ENCODE measurements around the gene CCDC183.
"Not testable (repeated sequence)": the region's sequence is repeated elsewhere in the genome, so short reads cannot be mapped to it uniquely, and the experiment has no call there.

Gene CCDC183

GRCh38 chr9:136760834-136761544 lies 35.1 kb upstream of the CCDC183 start:
- DNase-seq = not testable (repeated sequence)

DNA sequence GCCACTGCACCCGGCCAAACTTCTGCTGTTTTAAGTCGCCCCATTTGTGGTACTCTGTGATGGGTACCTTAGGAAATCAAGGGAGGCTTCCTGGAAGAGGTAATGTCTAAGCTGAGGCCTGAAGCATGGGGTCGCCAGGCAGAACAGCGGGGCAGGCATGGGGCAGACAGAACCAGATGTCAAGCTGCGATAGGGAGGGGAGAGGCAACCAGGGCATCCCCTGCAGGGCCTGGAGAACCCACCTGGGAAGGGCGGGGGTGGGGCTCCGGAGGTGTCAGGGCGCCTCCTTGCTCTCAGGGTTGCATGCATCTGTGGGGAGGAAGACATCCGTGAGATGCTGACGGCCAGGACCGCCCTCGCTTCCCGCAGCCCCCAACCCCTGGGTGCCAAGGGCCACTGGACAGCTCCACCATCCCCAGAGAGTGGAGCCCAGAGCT lies 34.6 kb upstream of the CCDC183 start:
- DNase-seq = no peak

GRCh38 chr9:136762221-136762691 lies 33.9 kb upstream of the CCDC183 start:
- no peak for DNase-seq

DNA sequence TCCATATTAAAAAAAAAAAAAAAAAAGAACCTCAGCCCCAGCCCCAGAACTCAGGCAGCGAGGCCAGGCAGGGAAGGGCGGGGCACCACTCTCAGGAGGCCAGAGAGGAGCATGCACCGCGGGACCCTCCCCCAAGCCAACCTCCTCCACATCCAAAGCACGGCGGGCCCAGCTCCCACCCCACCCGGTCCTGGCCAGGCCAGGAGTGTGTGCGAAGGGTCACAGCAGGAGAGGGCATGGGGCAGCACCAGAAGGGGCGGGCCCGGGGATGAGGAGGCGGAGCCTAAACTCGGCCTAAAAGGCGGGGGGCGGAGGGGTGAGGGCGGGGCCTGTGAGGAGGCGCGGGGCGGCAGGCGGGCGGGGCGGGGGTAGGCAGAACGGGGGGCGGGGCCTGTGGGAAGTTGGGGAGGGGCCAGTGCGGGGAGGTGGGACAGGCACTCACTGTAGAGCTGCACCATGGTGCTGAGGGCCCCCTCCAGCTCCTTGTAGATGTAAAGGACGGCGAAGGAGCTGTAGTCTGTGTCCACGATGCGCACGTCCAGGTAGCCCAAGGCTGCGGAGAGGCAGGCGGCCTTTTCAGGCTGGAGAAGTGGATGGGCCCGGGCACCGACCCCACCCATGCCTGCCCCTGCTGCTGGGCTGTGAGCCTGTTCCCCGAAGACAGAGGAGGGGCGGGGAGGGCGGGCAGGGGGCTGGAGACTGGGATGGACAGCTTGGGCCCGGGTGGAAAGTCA lies 33.1 kb upstream of the CCDC183 start:
- DNase-seq = peak; percentile 24

- no peak for DNase-seq
These were observed 32.5 kb upstream of the CCDC183 start for GRCh38 chr9:136763649-136764035.

GRCh38 chr9:136764301-136764891 lies 31.7 kb upstream of the CCDC183 start, which contains the start of gene LCN15:
TSS of gene LCN15 (minus strand) at chr9:136764518. CDS start at chr9:136764488, 30 bp downstream.
- no peak for DNase-seq

DNA sequence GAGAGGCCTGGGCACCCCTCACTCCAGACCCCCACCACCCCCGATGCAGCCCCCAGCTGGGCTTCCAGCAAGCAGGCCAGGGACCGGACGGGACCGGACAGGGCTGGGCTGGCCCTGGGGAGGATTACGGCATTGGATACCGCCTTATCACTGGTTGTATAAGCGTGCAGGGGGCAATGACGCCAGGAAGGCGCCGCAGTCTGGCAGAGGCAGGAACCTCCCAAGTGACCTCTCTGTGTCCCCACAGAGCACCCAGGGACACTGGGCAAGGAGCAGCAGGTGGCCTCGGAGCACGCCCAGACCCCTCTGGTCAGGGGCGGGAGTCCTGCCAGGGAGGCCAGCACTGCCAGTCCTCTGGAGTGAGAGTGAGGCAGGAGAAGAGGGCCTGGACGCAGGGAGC lies 31.1 kb upstream of the CCDC183 start:
- DNase-seq = no peak

GRCh38 chr9:136765745-136766409 lies 30.3 kb upstream of the CCDC183 start:
- DNase-seq = not testable (repeated sequence)

- DNase-seq = peak; percentile 53
These were observed 29.6 kb upstream of the CCDC183 start for GRCh38 chr9:136766410-136767120.

GRCh38 chr9:136769710-136770191 lies 26.4 kb upstream of the CCDC183 start:
- peak; percentile 45 for DNase-seq

DNA sequence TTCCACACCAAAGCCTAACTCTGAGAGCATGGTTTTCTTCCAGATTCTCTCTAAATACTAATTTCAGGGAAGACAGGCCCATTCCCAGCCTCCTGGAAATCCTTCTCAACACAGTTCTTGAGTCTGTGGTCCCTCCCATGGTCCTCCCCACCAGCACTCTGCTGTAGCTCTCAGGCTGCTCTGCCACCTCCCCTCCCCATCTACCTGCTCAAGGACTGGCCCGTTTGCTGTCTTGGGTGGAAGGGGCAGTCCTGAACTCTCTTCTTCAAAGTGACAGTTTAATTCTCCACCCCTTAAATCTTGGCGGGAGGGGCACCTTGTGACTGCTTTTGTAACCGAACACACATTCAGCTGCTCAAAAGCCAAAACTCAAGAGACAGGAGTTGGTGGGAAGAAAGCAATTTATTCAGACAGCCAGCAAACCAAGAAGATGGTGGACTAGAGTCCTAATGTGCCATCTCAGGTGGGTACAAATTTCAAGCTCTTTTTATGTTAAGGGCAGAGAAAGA lies 24.2 kb upstream of the CCDC183 start:
- no peak for DNase-seq

- DNase-seq = no peak
These were observed 22.6 kb upstream of the CCDC183 start for GRCh38 chr9:136773386-136774044.

GRCh38 chr9:136774416-136775045 lies 21.6 kb upstream of the CCDC183 start:
- DNase-seq = no peak

- no peak for DNase-seq
These were observed 20.9 kb upstream of the CCDC183 start for GRCh38 chr9:136775191-136775590.

GRCh38 chr9:136776947-136777346 lies 19.2 kb upstream of the CCDC183 start:
- DNase-seq = no peak

- DNase-seq = no peak
These were observed 18.8 kb upstream of the CCDC183 start for GRCh38 chr9:136777359-136777758.

DNA sequence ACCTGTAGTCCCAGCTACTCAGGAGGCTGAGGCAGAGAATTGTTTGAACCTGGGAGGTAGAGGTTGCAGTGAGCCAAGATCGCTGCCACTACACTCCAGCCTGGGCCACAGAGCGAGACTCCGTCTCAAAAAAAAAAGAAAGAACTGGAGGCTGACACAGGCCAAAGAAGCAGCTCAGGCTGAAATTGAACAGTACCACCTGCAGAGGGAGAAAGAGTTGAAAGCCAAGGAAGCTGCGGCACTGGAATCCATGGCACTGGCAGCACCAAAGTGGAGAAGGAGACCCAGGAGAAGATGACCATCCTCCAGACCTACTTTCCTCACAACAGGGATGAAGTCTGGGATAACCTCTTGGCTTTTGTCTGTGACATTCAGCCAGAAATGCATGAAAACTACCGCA lies 16.3 kb upstream of the CCDC183 start:
- DNase-seq = no peak

- DNase-seq = no peak
These were observed 13.7 kb upstream of the CCDC183 start for GRCh38 chr9:136782452-136782851.

- no peak for DNase-seq
These were observed 11.7 kb upstream of the CCDC183 start for GRCh38 chr9:136784249-136784996.

DNA sequence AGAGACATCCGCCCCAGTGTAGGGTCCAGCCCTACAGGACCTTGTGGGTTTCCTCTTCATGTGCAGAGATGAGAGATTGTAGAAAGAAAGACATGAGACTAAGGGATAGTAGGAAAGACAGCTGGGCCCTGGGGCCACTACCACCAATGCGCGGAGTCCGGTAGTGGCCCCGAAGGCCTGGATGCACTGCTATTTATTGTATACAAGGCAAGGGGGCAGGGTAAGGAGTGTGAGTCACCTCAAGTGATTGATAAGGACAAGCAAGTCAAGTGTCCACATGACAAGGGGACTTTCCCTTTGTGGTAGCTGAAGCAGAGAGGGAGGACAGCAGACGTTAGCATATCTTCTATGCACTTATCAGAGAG lies 11.2 kb upstream of the CCDC183 start:
- no peak for DNase-seq
